ENCODE results near the gene DDX31.

Gene DDX31

DNA sequence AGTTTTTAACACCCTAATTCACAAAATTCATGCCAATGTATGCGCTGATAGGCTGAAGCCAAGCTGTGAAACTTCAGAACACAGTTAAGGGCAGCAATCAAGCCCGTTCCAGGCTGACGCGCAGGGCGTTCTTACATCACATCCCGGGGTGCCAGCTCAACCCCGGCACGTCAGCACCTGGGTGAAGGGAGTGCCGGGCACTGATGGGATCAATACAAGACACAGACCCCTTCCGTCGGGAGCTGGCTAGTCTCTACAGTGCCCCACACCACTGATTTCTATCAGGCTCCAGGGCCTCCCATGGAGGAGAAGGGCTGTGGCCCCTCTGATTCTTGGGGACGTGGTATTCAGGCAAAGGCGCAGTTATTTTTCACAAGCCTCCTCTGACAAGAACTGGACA, 75.4 kb downstream of the DDX31 start:
- no peak for DNase-seq (ENCODE audit: low read depth)

DNA sequence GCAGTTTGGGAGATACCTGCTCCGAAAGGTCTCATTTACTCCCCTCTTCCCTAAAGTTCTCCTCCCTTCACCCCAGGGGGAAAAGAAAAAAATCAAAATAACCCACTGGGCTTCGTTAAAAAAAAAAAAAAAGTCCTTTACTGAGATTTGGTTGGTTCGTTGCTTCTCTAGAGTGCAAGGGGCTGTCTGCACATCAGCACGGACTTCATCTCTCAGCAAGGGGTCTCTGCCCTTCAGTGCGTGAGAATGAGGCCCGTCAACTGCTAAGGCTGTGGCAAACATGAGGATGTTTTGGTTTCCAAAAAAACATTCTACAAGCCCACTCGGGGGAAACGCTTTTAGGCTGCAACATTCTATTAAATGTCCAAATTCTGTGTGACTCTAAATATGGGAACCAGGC, 77.3 kb downstream of the DDX31 start:
- DNase-seq (ENCODE audit: low read depth), result no peak

DNA sequence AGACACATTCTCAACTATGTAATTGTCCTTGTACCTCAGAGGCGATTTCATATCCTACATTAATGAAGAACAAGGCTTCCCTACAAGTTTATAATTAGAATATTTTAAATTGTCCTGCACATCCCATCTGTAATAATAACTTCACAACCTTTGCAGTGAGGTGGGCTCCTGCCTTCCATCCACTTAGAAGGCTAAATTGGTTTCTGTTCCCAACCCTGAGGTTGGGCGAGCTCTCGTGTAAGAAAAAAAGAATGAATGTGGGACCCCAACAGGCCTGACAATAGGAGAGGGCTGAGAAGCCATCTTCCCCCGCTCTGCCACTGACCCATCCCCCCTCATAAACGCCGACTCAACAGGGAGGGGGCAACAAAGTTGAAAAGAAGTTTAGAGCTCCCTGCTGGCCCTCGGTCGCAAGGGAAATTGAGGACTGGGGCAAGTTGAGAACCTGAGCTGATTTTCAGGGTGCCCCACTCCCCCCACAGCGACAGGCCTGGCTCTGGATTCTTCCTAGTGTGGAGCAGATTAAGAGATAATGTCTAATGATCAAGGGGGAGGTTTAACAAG, 78.0 kb downstream of the DDX31 start:
- DNase-seq (ENCODE audit: low read depth), result no peak

DNA sequence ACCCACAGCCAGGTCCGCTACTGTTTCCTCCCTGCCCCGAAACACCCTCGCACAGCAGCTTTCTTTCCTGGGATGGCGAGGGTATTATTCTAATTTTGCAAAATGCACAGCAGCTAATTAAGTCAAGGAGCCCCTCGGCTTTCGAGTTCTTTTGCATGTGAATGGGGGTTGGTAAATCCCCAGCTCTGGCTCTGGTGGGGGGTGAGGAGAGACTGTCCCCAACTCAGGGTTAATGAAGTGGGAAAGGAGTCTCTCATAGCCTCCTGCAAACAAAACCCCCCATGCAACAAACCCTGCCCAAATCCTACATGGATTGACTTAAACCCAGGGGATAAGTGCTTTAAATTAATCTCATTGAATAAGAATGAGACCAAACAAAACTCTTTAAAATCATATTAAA, 78.5 kb downstream of the DDX31 start:
- no peak for DNase-seq (ENCODE audit: low read depth)

DNA sequence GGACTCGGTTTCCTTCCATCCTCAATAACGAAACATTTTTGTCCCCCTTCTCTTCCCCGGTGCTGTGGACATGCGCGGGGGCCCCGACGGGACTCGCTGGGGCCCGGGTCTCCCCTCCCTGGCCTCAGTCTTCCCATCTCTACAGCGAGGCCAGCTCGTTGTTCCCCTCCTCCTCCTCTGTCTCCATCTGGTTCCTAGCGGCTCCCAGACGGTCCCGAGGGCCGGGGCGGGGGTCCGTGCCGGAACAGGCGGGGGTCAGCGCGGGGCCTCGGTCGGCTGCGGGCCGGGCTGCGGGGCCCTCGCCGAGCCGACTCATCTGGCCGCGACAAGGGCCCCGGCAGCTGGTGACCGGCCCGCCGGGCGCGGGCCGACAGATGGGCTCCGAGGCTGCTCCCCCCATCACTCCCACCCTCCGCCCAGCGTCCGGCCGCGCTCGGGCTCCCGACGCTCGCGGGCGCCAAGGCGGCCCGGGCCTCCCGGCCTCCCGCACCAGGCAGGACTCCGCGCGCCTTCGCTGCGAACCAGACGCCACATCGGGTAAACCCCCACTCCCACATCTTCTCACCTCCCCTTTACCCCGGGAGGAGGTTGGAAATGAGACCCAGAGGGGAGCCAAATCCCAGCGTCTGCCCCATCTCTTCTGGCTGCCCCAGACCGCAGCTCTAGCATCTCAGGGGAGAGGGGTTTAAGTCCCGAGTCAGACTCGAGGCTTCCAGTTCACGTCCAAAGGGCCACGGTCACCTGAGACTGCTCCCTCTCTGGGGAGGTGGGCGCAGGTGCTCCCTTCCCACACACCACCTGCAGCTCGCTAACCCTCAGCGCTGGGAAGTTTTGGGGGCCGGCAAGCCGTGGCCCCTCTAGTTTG, 79.2 kb downstream of the DDX31 start:
- no peak for DNase-seq (ENCODE audit: low read depth)

DNA sequence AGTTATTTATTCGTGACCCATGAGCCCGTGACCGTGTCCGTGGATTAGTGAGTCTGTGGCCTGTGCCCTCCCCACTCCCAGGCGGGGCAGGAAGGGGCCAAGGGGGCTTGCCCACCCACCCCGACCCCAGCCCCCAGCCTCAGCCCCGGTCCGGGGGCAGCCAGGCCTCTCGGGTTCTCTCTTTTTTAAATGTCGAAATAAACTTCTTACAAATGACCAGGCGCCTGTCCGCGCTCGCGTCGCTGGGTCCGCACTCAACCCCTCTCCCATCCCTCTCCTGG, 79.8 kb downstream of the DDX31 start:
- DNase-seq (ENCODE audit: low read depth), result no peak

DNA sequence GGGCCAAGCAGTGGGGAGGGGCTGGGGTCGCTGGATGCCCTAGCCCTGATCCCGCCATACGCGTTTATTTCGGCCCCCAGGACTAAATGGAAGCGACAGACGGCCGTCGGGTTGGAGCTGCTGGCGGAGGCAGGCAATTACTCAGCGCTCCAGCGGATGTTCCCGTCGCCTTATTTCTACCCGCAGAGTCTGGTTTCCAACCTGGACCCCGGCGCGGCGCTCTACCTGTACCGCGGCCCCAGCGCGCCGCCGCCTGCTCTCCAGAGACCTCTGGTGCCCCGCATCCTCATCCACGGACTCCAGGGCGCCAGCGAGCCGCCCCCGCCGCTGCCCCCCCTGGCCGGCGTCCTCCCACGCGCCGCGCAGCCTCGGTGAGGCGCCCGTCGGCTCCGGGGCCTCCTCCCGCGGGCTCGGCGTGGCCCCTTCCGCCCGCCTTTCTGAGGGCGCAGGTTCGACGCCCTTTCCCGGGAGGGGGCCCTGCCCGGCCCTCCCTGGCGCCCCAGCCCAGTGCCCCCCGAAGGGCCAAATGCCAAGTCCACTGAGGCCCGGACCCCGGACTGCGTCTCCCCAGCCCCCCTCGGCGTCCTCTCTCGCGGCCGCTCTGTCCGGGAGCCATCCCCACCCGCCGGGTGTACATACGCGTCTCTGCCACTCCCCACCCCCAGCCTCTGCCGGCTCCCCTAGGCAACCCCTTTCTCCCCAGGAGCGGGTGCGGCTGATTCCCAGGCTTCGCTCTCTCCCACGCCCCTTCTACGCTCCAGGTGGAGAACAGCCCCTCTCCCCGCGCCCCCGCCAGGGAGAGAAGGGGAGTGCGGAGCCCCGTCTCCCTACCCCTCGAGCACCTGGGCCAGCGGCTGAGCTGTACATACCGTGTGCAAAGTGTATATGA, 80.4 kb downstream of the DDX31 start:
- no peak for DNase-seq (ENCODE audit: low read depth)

DNA sequence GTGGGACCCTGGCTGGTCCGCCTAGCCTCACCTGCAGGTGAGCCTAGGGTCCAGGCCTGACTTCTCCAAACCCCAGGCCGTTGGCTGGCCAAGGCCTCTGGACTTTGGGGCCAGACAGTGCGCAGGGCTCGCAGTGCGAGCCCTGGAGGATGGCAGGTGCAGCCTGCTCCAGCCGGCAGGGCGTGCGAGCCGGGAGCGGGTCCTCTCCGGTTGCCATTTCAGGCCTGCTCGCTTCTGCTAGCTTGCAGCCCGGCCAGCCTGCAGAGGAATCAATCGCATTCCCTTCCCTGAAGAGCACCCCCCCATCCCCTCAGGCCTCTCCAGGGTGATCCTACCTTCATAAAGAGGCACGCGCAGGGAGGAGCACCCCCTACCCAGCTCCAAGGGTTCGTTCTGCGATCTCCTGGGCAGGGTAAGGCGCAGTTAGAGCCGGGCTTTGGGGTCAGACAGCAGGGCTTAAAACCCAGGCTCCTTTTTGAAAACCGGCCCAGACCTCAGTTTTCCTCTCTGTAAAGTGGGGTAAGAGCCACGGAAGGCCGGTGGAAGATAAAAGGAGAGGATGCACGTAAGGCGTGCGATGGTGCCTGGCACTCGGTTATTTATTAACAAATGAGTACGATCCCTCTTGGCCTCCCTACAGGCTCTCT, 81.2 kb downstream of the DDX31 start:
- DNase-seq (ENCODE audit: low read depth), result no peak

DNA sequence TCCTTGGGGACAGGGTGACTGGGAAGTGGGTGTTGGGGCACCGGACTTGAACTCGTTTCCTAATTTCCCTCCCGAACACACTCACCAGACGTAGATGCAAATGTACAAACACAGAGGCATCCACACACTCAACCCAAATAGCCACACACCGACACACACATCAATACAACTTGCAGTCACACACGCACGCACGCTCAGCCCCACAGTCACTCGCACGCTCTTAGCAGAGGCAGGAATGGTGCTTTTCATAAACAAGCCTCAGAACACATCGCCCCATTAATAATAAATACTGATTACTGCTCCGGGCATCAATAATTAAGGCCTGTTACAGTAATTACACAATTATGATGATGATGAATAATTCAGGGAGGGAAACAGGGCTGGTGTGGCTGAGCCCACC, 81.7 kb downstream of the DDX31 start:
- no peak for DNase-seq (ENCODE audit: low read depth)

DNA sequence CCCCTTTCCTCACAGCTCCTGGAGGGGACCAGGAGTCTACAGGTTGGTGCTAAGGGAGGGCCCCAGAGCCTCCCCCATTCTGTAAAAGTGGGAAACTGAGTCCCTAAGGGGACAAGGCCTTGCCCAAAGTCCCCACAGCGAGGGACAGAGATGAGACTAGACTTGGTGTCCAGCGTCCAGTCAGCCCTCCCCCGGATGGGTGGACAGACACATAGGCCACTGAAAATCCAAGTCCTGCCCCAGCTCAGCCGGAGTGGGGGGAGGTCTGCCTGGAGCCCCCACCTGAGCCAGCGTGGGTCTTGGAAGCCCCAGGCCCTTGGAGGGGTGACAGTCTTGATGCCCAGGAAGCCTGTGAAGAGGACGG, 82.2 kb downstream of the DDX31 start:
- no peak for DNase-seq (ENCODE audit: low read depth)

DNA sequence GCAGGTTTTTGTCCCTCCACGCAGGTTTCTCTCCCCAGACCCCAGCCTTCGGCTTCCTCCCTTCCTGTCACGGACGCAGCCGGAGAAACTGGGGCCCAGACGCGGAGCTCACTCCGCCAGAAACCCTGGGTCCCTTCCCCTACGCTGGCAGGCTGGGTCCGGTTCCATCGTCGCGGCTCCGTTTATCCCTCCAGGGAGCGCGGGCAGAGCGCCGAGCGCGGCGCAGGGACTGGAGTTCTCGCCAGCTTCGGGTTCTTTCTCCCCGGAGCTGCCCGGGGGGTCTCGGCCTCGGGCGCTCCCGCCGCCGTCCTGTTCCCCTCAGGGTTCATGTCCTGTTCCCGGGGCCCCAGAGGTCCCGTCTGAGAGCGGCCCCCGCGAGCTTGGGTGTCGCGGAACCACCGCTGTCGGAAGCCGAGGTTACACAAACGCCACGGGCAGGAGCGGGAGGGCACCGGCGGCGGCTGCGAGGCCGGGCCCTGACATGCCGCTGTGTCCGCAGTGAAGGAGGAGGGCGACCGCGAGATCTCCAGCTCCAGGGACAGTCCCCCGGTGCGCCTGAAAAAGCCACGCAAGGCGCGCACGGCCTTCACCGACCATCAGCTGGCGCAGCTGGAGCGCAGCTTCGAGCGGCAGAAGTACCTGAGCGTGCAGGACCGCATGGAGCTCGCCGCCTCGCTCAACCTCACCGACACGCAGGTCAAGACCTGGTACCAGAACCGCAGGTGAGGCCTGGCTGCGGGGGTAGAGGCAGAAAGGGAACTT, 82.8 kb downstream of the DDX31 start:
- DNase-seq (ENCODE audit: low read depth), result no peak

DNA sequence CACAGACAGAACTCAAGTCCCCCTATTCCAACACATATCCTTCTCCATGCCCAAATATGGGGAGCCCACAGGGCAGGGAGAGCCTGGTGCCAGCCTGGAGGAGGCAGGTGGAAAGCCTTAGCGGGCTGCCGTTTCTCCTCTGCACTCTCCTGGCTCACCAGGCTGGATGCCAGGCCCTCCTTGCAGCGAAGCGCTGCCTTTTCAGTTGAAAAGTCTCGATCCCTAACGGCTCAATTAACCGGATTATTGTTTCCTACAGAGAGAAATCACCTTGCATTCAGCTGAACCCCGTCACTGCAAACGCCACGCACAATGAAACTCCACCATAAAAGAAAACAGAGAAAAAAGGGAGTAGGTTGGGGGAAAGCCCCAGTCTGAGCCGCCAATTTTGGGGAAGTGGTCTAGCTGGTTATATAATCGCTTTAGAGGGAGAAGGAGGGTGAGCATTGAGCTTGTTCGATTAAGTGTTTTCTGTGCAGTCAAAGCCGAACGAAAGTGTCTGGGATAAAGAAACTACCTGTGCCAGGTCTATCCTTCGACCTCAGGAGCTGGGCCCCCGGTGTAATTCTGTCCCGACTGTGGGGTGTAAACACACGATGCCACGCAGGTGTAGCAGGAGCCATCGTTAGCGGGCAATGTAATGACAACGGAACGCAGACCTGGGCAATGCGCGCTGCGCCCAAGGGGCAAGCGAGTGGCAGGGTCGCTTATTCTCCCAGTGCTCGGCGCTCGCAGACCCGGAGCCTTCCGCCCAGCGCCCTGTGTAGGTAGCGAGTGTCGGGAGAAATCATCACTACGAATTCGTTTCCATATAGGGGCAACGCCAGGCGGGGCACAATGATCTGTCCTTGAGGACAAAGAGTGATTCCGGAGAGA, 83.6 kb downstream of the DDX31 start:
- DNase-seq (ENCODE audit: low read depth), result no peak

DNA sequence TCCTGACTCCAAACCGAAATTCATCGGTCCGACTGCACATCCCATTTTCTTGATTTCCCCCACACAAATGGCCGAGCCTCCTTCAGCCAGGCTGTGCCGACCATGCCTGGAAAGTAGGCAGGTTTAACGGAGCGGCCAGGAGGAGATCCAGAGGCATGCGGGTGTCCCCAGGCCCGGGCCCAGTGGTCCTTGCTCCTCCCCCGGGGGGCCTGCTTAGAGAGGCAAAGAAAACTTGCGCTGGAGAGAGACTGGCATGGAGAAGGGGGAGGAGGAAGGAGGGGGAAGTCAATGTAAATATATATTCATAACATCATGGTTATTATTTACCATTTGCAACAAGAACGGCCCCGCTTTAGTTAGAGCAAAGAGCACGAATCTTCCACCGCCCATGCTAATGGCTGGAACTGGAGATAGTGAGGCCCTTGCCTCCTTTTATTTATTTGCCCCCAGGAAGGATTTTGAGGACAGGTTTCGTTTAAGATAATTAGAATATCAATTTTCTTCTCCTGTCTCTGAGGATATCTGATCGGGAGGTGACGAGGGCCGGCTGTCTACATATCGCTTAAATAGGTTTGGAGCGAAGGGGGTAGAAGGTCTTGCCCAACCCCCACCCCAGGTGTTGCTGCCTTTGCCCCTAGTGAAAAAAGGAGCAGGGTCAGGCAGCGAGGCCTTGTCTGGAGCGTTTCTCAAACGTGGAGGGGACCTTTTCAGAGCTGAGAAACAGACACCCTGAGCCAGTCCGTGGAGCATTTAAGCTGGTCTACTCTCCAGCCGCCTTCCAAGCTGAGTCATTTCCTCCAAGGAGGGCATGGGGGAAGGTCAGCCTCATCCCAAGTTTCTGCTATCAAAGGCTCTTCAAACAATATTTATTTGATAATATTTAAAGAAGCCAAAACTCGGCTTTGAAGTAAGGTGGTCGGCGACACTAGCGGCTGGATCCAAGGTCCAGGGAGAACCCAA, 84.9 kb downstream of the DDX31 start:
- no peak for DNase-seq (ENCODE audit: low read depth)

DNA sequence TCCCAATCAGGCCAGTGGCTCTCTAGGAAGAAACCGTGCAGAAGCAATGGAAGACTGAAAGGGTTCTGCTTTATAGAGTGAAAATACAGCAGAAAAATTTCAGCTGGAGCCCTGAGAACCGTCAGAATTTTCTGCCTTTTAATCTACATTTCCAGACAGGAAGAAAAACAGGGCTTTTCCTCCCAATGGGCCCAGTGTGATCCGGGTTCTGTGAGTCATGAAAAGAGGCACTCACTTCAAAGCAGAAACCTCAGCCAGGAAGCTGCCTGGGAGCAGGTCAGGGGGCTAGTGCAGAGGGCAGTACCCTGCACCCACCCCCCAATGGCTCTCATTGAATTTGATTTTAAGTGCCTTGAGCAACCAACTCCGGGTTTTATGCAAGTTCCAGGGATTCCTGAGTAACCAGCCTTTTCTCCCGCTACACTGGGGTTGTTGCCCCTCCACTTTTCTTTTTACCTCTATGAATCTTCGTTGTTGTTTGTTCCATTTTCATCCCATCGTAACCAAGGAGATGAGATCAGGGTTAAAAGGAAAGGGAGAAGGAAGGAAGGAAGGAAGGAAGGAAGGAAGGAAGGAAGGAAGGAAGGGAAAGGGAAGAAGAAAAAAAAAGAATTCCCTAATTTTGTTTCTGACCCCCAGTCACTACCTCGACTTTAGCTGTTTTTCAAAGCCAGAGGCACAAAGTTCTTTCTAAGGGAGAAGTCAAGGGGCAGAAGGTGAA, 86.0 kb downstream of the DDX31 start:
- DNase-seq (ENCODE audit: low read depth), result no peak

DNA sequence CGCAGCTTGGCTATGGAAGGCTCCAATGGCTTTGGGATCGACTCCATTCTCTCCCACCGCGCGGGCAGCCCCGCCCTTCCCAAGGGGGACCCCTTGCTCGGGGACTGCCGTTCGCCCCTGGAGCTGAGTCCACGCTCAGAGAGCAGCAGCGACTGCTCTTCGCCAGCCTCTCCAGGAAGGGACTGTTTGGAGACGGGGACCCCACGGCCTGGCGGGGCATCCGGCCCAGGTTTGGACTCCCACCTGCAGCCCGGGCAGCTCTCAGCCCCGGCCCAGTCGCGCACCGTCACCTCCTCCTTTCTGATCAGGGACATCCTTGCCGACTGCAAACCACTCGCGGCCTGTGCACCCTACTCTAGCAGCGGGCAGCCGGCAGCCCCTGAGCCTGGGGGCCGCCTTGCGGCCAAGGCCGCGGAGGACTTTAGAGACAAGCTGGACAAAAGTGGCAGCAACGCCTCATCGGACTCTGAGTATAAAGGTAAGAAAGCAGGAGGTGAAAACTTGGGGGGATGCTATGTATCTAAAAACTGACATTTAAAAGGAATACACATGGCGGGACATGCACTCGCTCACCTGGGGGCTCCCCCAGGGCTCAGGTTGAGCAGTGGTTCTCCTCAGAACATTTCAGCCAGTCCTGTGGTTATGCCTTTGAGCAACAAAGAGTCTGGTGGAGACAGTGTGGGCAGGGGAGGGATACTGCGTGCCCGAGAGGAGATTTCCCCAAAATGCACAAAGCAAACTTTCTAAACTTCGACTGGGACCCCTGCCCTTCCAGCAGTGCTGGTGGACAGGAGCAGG, 86.8 kb downstream of the DDX31 start:
- DNase-seq (ENCODE audit: low read depth), result no peak

DNA sequence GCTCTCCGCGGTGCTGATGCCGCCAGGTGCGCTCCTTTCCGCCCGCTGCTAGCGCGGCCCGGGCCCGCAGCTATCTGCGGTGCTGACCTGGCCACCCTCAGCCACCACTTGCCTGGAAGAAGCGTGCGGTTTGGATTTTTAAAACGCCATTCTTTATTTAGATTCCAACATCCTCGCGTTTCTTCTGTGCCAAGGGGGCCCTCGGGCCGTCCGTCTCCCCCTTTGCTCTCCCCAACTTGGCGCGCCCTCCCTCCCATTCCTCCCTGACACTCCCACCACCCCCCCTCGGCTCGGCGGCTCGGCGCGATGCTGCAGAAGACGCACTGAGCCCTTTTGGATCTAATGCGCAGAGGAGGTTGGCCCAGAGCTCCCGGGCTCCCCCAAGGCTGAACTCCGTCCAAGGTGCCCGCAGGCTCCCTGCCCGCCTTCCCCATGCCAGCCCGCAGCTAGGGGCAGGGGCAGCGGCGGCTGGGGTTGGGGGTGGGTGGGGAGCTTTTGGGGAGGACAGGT, 87.5 kb downstream of the DDX31 start, which contains the start of gene BARHL1:
BARHL1 (plus strand) TSS at position 331 of the 510 bp plus-strand sequence. CDS start 192 bp downstream, outside the sequence.
- no peak for DNase-seq (ENCODE audit: low read depth)

DNA sequence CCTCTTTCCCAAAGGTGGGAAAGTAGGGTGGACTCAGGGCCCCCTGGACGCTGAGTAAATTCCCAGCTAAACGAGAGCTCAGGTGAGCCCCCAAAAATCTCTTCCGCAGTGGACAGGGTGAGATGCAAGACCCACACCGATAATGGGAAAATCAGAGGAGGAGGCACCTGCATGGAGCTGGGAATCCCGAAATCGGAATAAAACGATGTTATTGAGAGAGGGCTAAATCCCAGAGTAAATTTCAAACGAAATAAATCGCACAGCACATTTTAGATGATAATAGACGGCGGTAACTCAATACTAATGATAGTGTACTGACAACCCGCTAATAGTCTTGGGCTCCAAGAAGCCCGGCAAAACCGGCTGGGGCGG, 90.4 kb downstream of the DDX31 start:
- DNase-seq (ENCODE audit: low read depth), result no peak

DNA sequence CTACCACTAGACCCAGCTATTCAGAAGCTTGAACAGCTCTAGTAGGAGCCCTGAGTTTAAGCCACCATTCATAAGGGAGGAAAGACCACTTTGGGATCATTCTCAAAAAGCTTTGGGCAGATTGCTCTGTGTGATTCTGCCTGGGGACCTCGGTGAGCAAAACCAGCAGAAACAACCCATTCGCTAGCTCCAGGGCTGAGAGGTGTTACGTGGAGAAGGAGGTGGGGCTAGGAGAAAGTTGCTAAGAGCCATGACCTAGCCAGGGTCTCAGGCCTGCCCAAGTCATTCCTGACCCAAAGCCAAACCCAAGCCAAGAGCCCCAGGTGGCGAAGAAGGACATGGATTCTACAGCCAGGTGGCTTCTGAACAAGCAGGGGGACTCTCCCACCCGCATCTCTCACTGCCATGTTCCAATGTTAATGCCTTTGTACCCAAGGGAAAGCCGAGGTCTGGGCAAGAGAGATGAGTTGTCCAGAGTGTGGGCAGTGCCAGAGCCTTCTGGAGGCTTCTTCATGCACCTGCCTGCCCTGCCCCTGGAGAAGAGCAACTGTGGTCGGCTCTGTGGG, 91.3 kb downstream of the DDX31 start:
- DNase-seq (ENCODE audit: low read depth), result no peak
